ENCODE measurements around the gene GPD1. TPM values are rescaled to one million over a fixed set of nuclear protein-coding genes. Genes with fewer than 3 reads are reported as not detected.

Gene GPD1
- total RNA-seq, 1 experiment from 2014 or later, result 1.6 TPM

DNA sequence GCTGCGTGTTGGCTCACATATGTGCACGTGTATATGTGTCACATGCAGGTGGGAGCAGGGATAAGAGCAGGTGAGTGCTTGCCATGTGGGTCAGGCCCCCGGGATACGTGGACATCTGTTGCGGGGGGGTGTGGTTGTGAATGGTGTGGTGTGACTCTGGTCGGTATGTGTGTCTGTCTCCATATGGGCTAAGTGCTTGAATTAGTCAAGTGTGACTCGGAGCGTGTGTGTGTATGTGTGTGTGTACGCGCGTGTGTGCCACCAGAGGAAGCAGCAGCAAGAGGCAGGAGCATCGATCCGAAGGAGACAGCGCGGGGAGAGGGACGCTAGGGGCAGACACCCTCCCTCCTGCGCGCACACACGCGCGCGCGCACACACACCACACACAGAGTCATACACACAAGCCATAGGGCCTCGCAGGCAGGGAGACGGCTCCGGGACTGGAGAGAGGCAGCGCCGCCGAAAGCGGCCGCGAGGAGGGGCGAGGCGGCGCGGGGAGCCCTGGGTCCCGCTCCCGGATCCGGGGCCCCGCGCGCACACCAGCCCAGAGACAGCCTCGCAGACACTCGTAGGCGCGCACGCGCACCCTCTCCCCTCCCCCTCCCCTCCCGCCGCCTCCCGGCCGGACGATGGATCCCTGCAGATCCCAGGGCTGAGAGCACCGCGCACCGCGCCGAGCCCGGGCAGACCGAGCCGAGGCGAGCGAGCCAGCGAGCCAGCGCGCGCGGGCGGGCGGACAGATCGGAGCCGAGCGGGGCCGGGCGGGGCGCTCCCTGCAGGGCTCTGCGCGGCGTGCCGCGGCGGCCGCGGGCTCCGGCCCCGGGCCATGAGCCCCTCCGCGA lies 46.6 kb upstream of the GPD1 start, which contains the start of gene ASIC1:
Gene ASIC1 (plus strand): TSS at position 597 of the 842 bp plus-strand sequence. CDS start 1,171 bp downstream, outside the sequence.
- RAD21 ChIA-PET (ENCODE audit: low non-redundant PET in 1 of 2, low total read pairs in 2 of 2, uncharacterized antibody in 2 of 2, unreplicated experiment in 2 of 2), result interaction anchor here in 1 of 2 experiments (1.0 to 2.1 kb wide), 4 partner anchors 18 to 111 kb away, joined by 3 to 6 read pairs (median 4); no protein-coding TSS in a partner anchor
- no peaks in the 10 kb centered on the region for H3K79me2 ChIP-seq (ENCODE audit: insufficient read depth, low read length)
- peak within 1 kb of the TSS; percentile 59; the same call in 1 of the 2 replicates for H3K27ac ChIP-seq (ENCODE audit: low read depth, low read length)
- intact Hi-C loops (cut with micrococcal nuclease), result loop anchor here (1.0 to 5.0 kb wide), 3 partner anchors 90 to 281 kb away; no protein-coding TSS in a partner anchor
- BruUV-seq (replicated peaks), result no TSS peak
- TF ChIP-seq ZFX (IDR thresholded peaks at IDR 0.05) (peak; percentile 58; the same call in 1 of the 2 replicates), POLR2AphosphoS5 (IDR thresholded peaks at IDR 0.05; ENCODE audit: low read depth, low read length) (peak; percentile 55; the same call in 1 of the 2 replicates)
- TF ChIP-seq, protein P1, sequence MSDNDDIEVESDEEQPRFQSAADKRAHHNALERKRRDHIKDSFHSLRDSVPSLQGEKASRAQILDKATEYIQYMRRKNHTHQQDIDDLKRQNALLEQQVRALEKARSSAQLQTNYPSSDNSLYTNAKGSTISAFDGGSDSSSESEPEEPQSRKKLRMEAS (IDR thresholded peaks at IDR 0.05), result peak; percentile 43
- TF ChIP-seq, protein P2, sequence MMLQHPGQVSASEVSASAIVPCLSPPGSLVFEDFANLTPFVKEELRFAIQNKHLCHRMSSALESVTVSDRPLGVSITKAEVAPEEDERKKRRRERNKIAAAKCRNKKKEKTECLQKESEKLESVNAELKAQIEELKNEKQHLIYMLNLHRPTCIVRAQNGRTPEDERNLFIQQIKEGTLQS (IDR thresholded peaks at IDR 0.05), result no peak
- no peaks in the 10 kb centered on the region for H4K20me1 ChIP-seq (ENCODE audit: insufficient read depth)
- peak within 1 kb of the TSS; percentile 58 for H3K4me3 ChIP-seq (replicated peaks in 1 of 2; ENCODE audit: low read depth in 1 of 2, low read length in 2 of 2)
- CTCF ChIA-PET, result interaction anchor here (1.1 to 3.6 kb wide), 7 partner anchors 18 to 279 kb away, joined by 3 to 39 read pairs (median 9); partner anchors contain the start of gene SMARCD1
- no peaks in the 10 kb centered on the region; the same call in 1 of the 2 replicates for H3K27me3 ChIP-seq (ENCODE audit: insufficient read depth, low read length)
- peaks cover 15 to 25% of the 10 kb centered on the region in 2 experiments; a peak in 3 of 4 replicates for H3K4me1 ChIP-seq (ENCODE audit: control insufficient read depth in 1 of 2, insufficient read depth in 2 of 2, low read length in 2 of 2)
- peak within 1 kb of the TSS; percentile 99 for H3K4me2 ChIP-seq (ENCODE audit: low read length)
- POLR2A ChIA-PET, result interaction anchor here (1.4 kb wide), 1 partner anchor 190 kb away, joined by 3 read pairs; no protein-coding TSS in a partner anchor
- ATAC-seq (peak; percentile 79), DNase-seq (ENCODE audit: low read depth, low spot score) (peak; percentile 24)
- H2AFZ ChIP-seq (ENCODE audit: low read depth, low read length, poor library complexity, severe bottlenecking), result peak within 1 kb of the TSS; percentile 92
- H3K9ac ChIP-seq (ENCODE audit: low read length), result peak within 1 kb of the TSS; percentile 76
- no peaks in the 10 kb centered on the region for H3K9me2 ChIP-seq (ENCODE audit: insufficient read depth)
- H3K36me3 ChIP-seq (ENCODE audit: control insufficient read depth in 1 of 2, insufficient read depth in 2 of 2, low read length in 2 of 2), result peaks cover 2 to 23% of the 10 kb centered on the region in 2 experiments; a peak in 2 of 4 replicates
- H3K9me3 ChIP-seq (ENCODE audit: control insufficient read depth in 1 of 2, insufficient read depth in 1 of 2, low read depth in 1 of 2, low read length in 2 of 2), result no peaks in the 10 kb centered on the region

Data from HCT116 (cell line).